ENCODE measurements around the gene XPO1. TPM values are rescaled to one million over a fixed set of nuclear protein-coding genes. Genes with fewer than 3 reads are reported as not detected.

Gene XPO1
- total RNA-seq, 6 donors from 2014 or later = 52.2 to 145 (median 81.9) TPM

DNA sequence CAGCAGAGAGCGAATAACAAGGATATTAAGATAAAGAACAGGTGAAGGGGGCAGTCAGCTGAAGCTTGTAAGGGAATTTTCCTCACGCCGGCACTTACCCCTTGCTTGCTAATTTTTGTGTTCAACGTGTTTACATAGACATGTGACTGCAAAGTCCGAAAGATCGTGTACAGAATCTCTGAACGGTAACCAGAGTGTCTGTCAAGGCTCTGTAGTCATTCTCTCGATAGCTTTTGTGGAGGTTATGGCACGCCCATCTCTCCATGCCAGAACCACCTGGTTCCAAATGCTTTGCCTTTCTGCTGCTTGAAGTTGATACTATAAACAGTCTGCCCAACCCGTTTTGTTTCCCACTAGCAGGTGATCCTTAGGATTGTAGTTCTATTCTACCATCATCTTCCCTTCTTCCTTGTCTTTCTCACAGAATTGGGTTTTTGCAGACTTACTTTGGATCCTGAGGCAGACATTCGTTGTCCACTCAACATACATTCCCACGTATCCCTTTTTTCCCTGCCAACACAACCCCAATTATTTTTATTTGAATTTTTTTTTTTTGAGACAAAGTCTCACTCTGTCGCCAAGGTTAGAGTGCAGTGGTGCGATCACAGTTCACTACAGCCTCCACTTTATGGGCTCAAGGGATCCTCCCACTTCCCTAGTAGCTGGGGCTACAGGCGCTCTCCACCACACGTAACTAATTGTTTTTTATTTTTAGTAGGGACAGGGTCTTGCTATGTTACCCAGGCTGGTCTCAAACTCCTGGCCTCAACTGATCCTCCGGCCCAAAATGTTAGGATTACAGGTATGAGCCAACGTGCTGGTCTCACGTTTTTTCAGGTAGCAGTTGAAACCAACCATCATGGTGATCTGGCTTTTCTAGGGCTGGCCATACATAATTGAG is 66.0 kb downstream of the XPO1 start:
- ATAC-seq (ENCODE audit: low FRiP score in 2 of 2) (no peak), DNase-seq (peak in 1 of 2 donors; percentile 33)
- no peaks in the 10 kb centered on the region for H3K27me3 ChIP-seq
- no peaks in the 10 kb centered on the region for H3K9me3 ChIP-seq
- peaks cover 18 to 32% (median 21%) of the 10 kb centered on the region in 4 donors for H3K4me1 ChIP-seq
- peak overlapping the region; percentile 98 to 99 (median 98) for H3K27ac ChIP-seq
- TF ChIP-seq POLR2A (IDR thresholded peaks at IDR 0.05) = no peak
- TF ChIP-seq POLR2AphosphoS5 (IDR thresholded peaks at IDR 0.05) = no peak
- no peak for TF ChIP-seq EP300 (IDR thresholded peaks at IDR 0.05)
- TF ChIP-seq, protein P1, sequence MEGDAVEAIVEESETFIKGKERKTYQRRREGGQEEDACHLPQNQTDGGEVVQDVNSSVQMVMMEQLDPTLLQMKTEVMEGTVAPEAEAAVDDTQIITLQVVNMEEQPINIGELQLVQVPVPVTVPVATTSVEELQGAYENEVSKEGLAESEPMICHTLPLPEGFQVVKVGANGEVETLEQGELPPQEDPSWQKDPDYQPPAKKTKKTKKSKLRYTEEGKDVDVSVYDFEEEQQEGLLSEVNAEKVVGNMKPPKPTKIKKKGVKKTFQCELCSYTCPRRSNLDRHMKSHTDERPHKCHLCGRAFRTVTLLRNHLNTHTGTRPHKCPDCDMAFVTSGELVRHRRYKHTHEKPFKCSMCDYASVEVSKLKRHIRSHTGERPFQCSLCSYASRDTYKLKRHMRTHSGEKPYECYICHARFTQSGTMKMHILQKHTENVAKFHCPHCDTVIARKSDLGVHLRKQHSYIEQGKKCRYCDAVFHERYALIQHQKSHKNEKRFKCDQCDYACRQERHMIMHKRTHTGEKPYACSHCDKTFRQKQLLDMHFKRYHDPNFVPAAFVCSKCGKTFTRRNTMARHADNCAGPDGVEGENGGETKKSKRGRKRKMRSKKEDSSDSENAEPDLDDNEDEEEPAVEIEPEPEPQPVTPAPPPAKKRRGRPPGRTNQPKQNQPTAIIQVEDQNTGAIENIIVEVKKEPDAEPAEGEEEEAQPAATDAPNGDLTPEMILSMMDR (IDR thresholded peaks at IDR 0.05) = no peak
- H3K4me3 ChIP-seq = peak overlapping the region; percentile 48 to 82 (median 77)
- 41 to 42% methylated on average over 19 of the region's 19 CpGs for WGBS, 2 donors
- peaks cover 0 to 6% (median 1%) of the 10 kb centered on the region in 4 donors for H3K36me3 ChIP-seq

DNA sequence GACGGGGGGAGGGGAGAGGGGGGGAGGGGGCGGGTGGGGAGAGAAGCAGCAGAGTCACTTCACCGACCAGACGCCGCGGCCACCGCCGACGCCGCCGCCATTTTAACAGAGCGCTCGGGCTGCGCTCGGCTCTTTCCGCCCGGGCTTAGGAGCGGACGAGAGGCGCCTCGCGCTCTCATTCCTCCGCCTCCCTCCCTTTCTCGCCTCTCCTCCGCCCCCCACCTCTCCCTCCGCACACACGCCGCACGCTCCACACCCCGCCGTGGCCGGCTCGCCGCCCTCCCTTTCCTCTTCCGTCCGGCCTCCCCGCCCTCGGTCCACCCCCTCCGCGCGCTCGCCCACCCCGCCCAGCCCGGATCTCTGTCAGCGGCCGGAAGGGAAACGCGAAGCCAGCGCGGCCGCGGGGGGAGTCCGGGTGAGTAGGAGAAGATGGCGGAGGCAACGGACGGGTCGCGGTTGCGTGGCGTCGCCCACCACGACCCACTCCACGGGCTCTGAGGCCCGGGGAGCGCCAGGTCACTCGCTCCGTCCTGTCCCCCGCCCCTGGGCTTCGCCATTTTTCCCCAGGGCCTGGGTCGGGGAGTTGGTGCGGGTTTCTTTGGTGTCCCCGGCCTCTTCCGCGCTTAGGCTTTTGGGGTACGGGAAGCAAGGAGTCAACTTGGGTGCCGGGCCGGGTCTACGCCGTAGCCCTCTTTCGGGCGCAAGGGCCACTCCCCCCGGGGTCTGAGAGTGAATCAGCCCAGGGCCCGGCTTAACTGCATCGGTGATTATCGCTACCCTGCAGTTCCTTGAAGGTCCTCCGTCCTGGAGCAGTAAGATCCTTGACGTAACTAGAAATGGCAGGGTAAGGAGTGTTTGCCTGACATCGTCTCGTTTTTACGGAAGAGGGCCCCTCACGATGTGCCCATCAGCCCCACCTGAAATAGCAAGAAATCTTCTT is 66.9 kb downstream of the XPO1 start, which contains the start of gene USP34:
Gene USP34 (minus strand): TSS at position 123 of the 940 bp plus-strand sequence. CDS start 395 bp downstream, outside the sequence.
- DNase-seq (peak; percentile 94 to 98), ATAC-seq (ENCODE audit: low FRiP score in 2 of 2) (peak; percentile 98 to 99)
- peaks cover 0 to 6% (median 1%) of the 10 kb centered on the region in 4 donors for H3K36me3 ChIP-seq
- TF ChIP-seq EP300 (IDR thresholded peaks at IDR 0.05) = peak in 1 of 4 donors; percentile 33
- TF ChIP-seq, protein P1 (IDR thresholded peaks at IDR 0.05) = peak in 2 of 6 experiments; percentile 13 to 34
- peak; percentile 53 to 93 (median 88) for TF ChIP-seq POLR2A (IDR thresholded peaks at IDR 0.05)
- peak; percentile 84 to 93 for TF ChIP-seq POLR2AphosphoS5 (IDR thresholded peaks at IDR 0.05)
- H3K9me3 ChIP-seq = no peaks in the 10 kb centered on the region
- 0 to 1% methylated on average over 26 to 35 of the region's 91 CpGs for WGBS, 2 donors
- peaks cover 23 to 41% (median 25%) of the 10 kb centered on the region in 4 donors for H3K4me1 ChIP-seq
- H3K27ac ChIP-seq = peak within 1 kb of the TSS; percentile 98 to 99 (median 98)
- H3K4me3 ChIP-seq = peak within 1 kb of the TSS; percentile 56 to 82 (median 77)
- H3K27me3 ChIP-seq = no peaks in the 10 kb centered on the region

DNA sequence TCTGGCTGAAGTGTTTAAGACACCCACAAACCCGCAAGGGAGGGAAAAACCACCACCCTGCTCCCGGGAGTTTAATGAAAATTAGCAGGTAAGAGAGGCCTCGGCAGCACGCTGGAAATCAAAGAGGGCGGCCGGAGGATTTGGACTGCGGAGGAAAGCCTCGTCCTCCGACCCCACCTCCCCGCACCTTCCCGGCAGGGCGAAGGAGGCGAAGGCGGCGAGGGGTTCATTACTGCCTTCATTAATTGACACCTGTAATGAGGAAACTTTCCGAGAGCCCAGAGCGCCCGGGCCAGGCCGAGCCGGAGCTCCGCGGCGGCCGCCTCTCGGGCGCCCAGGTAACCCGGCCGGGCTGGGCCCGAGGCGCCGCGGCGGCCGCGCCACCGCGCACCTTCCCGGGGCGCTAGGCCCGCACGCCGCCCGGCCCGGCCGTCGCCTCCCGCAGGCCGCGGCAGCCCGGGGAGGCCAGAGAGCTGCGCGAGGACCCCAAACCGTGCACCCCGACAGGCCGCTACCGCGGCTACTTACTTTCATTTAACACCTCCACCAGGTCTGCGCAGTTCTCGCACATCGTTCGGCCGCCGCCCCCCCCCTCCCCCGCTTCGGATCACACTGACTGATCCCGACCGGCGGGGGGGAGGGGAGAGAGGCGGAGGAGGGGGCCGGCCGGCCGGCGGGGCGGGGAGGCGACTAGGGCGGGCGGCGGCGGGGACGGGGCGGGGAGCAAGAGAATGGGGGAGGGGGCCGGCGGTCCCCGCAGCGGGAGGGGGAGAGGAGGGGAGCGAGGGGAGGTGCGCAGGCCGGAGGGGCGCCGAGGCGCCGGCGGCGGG is 67.8 kb downstream of the XPO1 start:
- ATAC-seq (ENCODE audit: low FRiP score in 2 of 2) = peak; percentile 76 to 86
- Histone ChIP-seq H3K4me1 (peaks cover 26 to 50% (median 29%) of the 10 kb centered on the region in 4 donors), H3K9me3 (no peaks in the 10 kb centered on the region), H3K36me3 (peaks cover 0 to 6% (median 0%) of the 10 kb centered on the region in 4 donors), H3K27me3 (no peaks in the 10 kb centered on the region), H3K4me3 (peak overlapping the region; percentile 56 to 82 (median 77)), H3K27ac (peak overlapping the region; percentile 98 to 99 (median 98))
- WGBS, 2 donors = 0 to 1% methylated on average over 29 to 57 of the region's 94 CpGs
- peak; percentile 93 to 96 for DNase-seq
- TF ChIP-seq POLR2AphosphoS5 (IDR thresholded peaks at IDR 0.05) (peak; percentile 3 to 61), POLR2A (IDR thresholded peaks at IDR 0.05) (peak in 1 of 4 donors; percentile 40), EP300 (IDR thresholded peaks at IDR 0.05) (no peak)
- TF ChIP-seq, protein P1 (IDR thresholded peaks at IDR 0.05) = no peak

Measured in upper lobe of left lung (tissue), 6 donors.